Measurements from ENCODE around the gene NCKAP1.
A peak's percentile ranks its signal among the peaks of the same experiment; 100 is the strongest.
"Not testable (repeated sequence)": the region's sequence is repeated elsewhere in the genome, so short reads cannot be mapped to it uniquely, and the experiment has no call there.

The NCKAP1 gene

GRCh38 chr2:183038341-183039300 is at the start of gene NCKAP1:
NCKAP1 (minus strand) TSS chr2:183038457; CDS start chr2:183038099, 358 bp downstream.
- peak; percentile 47 for DNase-seq

DNA sequence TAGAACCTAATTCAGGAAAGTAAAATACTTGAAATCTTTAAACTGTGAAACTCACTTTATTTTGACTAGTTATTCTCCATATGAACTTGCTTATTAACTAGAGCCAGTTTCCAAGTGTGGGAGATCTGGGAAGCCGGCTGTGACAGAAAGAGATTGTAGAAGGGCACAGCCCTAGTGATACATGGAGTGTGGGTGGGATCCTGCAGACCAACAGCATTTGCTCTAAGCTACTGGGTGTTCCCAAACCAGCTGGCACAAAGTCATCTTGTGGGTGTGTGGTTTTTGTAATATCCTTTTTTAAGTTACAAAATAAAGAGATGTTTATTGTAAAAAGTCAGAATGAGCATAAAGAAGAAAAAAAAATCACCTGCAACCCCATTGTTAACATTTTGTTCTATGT is 43.7 kb upstream of the NCKAP1 start:
- DNase-seq, result no peak

DNA sequence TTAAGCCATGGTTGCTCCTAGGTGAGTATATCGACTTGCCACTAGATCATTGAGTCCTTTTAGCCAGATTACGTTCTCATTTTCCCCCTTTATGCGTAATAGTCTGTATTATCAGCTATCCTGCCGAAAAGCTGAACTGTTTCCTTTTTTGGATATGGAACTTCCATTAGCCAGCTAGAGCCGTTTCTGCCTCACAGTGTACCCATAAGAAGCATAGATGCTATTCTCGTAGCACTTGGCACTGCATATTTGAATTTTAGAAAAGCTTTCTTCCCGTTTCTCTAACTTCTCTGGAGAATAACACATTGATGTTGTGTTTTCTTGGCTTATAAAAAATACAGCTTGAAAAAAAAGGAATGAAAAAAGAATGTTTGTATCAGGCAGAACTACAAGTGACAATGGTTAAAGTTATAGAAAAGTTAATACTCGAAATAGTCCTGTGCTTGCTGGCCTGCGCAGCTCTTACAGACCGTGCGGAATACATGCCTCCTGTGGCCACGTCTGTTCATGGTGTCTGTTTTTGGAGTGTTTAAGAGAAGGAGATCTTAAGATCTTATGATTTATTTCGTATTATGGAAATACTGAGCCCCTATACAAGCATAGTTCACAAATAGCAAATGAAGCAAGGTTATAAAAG is 41.0 kb upstream of the NCKAP1 start:
- no peak for DNase-seq

GRCh38 chr2:183078464-183079138 is 40.3 kb upstream of the NCKAP1 start, which contains the start of gene DUSP19:
DUSP19 (plus strand) TSS chr2:183078747; CDS start chr2:183078934, 187 bp downstream.
- peak; percentile 64 for DNase-seq

GRCh38 chr2:183078163-183078463 is 39.9 kb upstream of the NCKAP1 start:
- no peak for DNase-seq

GRCh38 chr2:183072177-183072576 is 33.9 kb upstream of the NCKAP1 start:
- DNase-seq, result no peak

DNA sequence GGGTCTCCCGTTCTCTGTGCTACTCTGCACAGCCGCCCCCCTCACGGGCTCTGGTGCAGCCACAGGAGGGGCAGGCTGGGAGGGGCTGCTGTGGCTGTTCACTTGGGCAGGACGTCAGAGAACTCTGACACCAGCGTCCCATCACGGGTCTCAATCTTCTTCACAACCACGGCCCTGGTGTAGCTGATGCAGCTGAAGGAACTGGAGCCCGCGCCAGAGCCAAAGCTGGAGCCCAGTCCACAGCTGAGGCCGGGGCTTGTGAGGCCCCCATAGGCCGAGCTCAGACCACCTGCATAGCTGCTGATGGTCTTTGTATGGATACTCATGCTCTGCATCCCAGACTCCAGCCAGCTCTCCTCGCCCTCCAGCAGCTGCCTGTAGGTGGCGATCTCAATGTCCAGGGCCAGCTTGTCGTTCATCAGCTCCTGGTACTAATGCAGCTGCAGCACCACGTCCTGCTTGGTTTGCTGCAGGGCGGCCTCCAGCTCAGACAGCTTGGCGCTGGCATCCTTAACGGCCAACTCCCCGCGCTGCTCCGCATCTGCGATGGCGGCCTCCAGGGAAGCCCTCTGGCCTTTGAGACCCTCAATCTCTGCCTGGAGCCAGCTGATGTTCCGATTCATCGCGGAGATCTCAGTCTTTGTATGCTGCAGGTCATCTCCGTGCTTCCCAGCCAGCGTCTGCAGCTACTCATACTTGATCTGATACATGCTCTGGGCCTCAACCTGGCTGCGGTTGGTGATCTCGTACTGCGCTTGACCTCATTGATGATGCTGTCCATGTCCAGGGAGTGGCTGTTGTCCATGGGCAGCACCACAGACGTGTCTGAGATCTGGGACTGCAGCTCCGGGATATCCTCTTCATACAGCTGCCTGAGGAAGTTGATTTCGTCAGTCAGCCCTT is 32.9 kb upstream of the NCKAP1 start:
- no peak for DNase-seq

GRCh38 chr2:183069174-183069573 is 30.9 kb upstream of the NCKAP1 start:
- DNase-seq, result no peak

GRCh38 chr2:183068561-183068960 is 30.3 kb upstream of the NCKAP1 start:
- DNase-seq, result no peak

DNA sequence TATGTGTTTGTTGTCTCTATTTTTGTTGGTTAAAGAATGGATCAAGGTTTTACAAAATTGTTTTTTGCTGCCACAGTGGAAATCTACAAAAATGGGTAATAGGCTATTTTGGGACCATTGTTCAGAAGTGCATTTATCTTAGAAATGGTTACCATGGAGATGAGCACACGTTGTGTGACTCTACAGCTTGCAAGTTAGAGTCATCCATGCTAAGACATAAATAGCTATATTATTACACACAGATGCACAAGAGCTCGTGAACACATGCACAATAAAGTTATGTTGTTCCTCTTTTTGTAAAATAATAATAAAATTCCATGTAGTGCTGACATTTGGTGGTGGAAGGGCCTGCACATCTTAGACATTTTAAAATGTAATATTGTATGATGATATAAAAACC is 24.8 kb upstream of the NCKAP1 start:
- DNase-seq, result peak; percentile 17

DNA sequence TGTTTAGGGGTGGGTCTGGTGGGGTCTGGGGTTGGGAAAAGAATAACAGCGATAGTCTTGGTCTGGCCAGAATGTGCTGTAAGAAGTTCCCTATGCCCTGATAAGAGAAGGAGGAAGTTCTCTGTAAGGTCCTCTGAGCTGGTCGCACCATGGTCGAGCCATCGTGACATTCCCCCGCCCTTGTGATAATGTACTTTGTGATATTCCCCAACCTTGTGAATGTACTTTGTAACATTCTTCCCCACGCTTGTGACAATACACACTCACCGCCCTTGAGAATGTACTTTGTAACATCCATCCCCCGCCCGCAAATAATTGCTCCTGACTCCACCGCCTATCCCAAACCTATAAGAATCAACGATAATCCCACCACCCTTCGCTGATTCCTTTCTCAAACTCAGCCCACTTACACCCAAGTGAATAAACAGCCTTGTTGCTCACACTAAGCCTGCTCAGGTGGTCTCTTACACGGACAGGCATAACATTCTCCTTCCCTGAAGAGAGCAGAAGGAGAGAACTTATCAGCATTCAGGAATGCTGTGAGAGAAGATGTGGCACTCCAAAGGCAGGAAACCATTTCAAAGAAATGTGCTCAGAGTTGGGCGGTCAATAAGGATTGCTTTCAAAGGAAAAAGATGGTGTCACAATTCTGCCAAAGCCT is 22.4 kb upstream of the NCKAP1 start:
- DNase-seq, result no peak

DNA sequence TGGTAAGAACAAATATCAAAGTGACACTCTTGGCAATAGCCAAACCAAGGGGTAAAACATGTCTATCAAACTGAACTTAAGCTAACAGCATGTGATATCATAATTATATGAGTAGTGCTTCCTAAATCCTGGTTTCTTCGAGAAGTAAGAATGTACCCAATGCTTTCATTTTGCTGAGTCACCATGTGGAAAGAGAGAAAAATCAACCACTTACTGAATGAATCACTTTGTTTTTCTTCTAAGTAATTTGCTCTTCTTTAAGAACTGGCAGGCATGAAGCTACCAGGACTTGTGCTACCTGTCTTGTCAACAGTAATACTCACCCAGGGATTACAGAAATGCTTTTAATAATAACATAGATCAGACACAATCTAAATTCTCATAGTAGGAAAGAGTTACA is 21.3 kb upstream of the NCKAP1 start:
- DNase-seq, result peak; percentile 59

- no peak for DNase-seq
These were observed 19.2 kb upstream of the NCKAP1 start for GRCh38 chr2:183057333-183057985.

GRCh38 chr2:183049420-183049819 is 11.2 kb upstream of the NCKAP1 start:
- DNase-seq, result no peak

DNA sequence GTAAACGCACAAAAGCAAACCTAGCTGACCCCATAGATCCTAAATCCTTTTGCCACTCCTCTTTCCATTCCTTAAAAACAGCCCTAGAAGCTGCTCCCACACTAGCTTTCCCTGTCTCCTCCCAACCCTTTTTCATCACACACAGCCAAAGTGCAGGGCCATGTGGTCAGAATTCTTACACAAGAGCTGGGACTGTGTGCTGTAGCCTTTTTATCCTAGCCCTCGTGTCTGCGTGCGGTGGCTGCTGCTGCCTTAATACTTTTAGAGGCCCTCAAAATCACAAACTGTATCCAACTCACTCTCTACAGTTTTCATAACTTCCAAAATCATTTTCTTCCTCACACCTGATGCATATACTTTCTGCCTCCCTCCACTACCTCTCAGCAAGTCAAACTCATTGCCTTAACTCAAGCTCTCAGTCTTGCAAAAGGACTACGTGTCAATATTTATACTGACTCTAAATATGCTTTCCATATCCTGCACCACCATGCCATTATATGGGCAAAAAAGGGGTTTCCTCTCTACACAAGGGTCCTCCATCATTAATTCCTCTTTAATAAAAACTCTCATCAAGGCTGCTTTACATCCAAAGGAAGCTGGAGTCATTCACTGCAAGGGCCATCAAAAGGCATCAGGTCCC is 9.3 kb upstream of the NCKAP1 start:
- not testable (repeated sequence) for DNase-seq

DNA sequence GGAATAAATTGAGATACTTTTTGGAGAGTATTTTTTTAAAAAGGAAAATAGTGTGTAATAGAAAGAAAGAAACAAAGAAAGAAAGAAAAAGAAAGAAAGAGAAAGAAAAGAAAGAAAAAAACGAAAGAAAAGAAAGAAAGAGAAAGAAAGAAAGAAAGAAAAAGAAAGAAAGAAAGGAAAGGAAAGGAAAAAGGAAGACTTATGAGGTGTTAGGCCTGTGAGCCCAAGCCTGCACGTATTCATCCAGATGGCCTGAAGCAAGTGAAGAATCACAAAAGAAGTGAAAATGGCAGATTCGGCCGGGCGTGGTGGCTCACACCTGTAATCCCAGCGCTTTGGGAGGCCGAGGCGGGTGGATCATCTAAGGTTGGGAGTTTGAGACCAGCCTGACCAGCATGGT is 5.3 kb upstream of the NCKAP1 start:
- DNase-seq, result not testable (repeated sequence)

- DNase-seq, result no peak
These were observed 2.3 kb upstream of the NCKAP1 start for GRCh38 chr2:183040604-183041003.

GRCh38 chr2:183037553-183038340 is 510 bp downstream of the NCKAP1 start:
- DNase-seq, result no peak

- DNase-seq, result no peak
These were observed 1.1 kb downstream of the NCKAP1 start for GRCh38 chr2:183037074-183037552.

All from amniotic stem cell (primary cell).